Smooth muscle cell (in vitro differentiated cells): ENCODE data around the gene SURF6. TPM values are rescaled to one million over a fixed set of nuclear protein-coding genes. Genes with fewer than 3 reads are reported as not detected.

Experiments
- DNase-seq: peaks from one replicate; lab custom pipeline; 2025; ENCODE audit not compliant: unreplicated experiment; lab: John Stamatoyannopoulos, UW
- H2AFZ ChIP-seq: fragments of 200-600 bp; sonication (generic); 2 replicates; pipeline ENCODE4 v1.6.0; 2016; ENCODE audit warnings: antibody characterized with exemption, low read depth, mild to moderate bottlenecking
- H3F3A ChIP-seq: fragments of 200-600 bp; sonication (generic); 2 replicates; pipeline ENCODE4 v1.6.0; 2017; ENCODE audit warnings: antibody characterized with exemption, low read depth
- H3K27ac ChIP-seq: fragments of 200-600 bp; sonication (generic); 2 replicates; pipeline ENCODE4 v1.5.1; 2016; ENCODE audit warnings: low read depth, mild to moderate bottlenecking
- H3K27me3 ChIP-seq: fragments of 200-600 bp; sonication (generic); 2 replicates; pipeline ENCODE4 v1.6.1; 2016; ENCODE audit warnings: low read depth, mild to moderate bottlenecking
- H3K36me3 ChIP-seq: fragments of 200-600 bp; sonication (generic); 2 replicates; pipeline ENCODE4 v1.5.1; 2016; ENCODE audit warnings: low read depth
- H3K4me1 ChIP-seq: fragments of 200-600 bp; sonication (generic); 2 replicates; pipeline ENCODE4 v1.5.1; 2016; ENCODE audit warnings: low read depth
- H3K4me2 ChIP-seq: fragments of 200-600 bp; sonication (generic); 2 replicates; pipeline ENCODE4 v1.6.0; 2016; ENCODE audit warnings: mild to moderate bottlenecking
- H3K4me3 ChIP-seq: fragments of 200-600 bp; sonication (generic); 2 replicates; pipeline ENCODE4 v1.5.1; 2016; ENCODE audit warnings: mild to moderate bottlenecking
- H3K79me2 ChIP-seq: fragments of 200-600 bp; sonication (generic); 2 replicates; pipeline ENCODE4 v1.6.0; 2016; ENCODE audit warnings: low read depth, mild to moderate bottlenecking
- H3K9ac ChIP-seq: fragments of 200-600 bp; sonication (generic); 2 replicates; pipeline ENCODE4 v1.6.0; 2016; ENCODE audit warnings: low read depth
- H3K9me3 ChIP-seq: fragments of 200-600 bp; sonication (generic); replicated peaks from 2 replicates; pipeline ENCODE4 v1.5.1; 2016; ENCODE audit warnings: low read depth
- H4K20me1 ChIP-seq: fragments of 200-600 bp; sonication (generic); 2 replicates; pipeline ENCODE4 v1.6.0; 2016; ENCODE audit warnings: low read depth
- CTCF ChIP-seq: fragments of 200-600 bp; sonication (generic); IDR thresholded peaks from 2 replicates; pipeline ENCODE4 v1.5.1; 2017; ENCODE audit warnings: borderline replicate concordance, mild to moderate bottlenecking, antibody characterized with exemption; ENCODE audit not compliant: insufficient read depth, poor library complexity, severe bottlenecking
- WGBS: methylation state at CpG from one replicate; pipeline ENCODE4 v1.1.7; 2016; ENCODE audit warnings: low lambda C conversion rate; 5-methylcytosine and 5-hydroxymethylcytosine counted together
- polyA plus RNA-seq: library from polyadenylated mRNA; unstranded; fragments of >200 nt; fragmentation: Nextera tagmentation; extraction: Ambion mirVana; gene quantifications from 2 replicates; pipeline ENCODE4 v1.2.1, GENCODE V29; 2016
- total RNA-seq: library from RNA; depleted of rRNA; stranded (reverse); fragments of >200 nt; gene quantifications from 2 replicates; pipeline ENCODE4 v1.2.3, GENCODE V29; 2014

SURF6 gene
- total and polyA plus RNA-seq, 2 experiments from 2014 or later, result 8.1 to 17.8 TPM

GRCh38 chr9:133353548-133353947 is 17.6 kb upstream of the SURF6 start:
- Histone ChIP-seq H4K20me1 (peaks cover 63% of the 10 kb centered on the region), H3K27me3 (no peaks in the 10 kb centered on the region), H3K27ac (peak overlapping the region; percentile 8), H3K9me3 (no peaks in the 10 kb centered on the region), H3K4me1 (peaks cover 19% of the 10 kb centered on the region), H3K36me3 (no peaks in the 10 kb centered on the region), H3K4me2 (no peak overlapping the region), H3F3A (peaks cover 57% of the 10 kb centered on the region), H3K79me2 (peaks cover 37% of the 10 kb centered on the region), H3K9ac (no peak overlapping the region), H2AFZ (no peak overlapping the region), H3K4me3 (no peak overlapping the region)
- no peak for DNase-seq
- TF ChIP-seq CTCF, result no peak
- 87% methylated on average over 5 of the region's 5 CpGs for WGBS

- H3K79me2 ChIP-seq, result peaks cover 43% of the 10 kb centered on the region
These were observed 16.8 kb upstream of the SURF6 start for GRCh38 chr9:133352635-133353340.

DNA sequence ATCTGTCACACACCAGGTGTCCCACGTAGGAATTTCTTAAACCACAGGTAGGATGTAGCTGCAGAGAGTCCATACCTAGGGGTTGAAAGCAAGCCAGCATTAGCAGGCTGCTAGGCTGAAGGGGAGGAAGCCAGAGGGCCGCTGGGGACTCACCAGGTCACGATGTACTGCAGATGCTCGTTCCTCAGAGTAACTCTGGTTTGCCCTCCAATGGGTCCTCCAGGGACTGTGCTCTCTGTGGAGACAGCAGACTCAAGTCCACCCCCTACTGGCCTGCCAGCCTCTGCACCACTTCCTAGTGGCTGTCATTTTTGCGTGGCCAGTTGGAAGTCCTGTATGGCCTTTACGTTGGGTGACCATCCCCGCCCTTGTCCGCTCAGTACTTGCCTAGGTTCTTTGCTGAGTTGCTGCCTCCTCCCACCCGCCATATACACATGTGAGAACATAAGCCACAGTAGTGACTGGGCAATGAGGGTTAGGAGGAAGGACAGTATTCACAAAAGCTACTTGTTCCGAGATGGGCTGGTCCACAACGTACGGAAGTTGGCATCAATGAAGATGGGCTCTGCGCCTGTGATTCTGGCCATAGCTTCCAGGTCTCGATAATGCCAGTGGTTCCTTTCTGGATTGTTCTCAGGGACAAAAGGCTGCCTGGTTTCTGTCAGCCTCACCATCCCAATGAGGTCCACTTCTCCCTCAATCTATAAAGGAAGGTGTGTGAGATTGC is 16.1 kb upstream of the SURF6 start:
- peaks cover 46% of the 10 kb centered on the region for H3K79me2 ChIP-seq
- no peak overlapping the region for H3K4me2 ChIP-seq
- H3F3A ChIP-seq, result peaks cover 57% of the 10 kb centered on the region
- TF ChIP-seq CTCF, result peak; percentile 46
- peaks cover 53% of the 10 kb centered on the region for H4K20me1 ChIP-seq
- no peaks in the 10 kb centered on the region for H3K9me3 ChIP-seq
- H3K4me1 ChIP-seq, result peaks cover 17% of the 10 kb centered on the region
- H3K27me3 ChIP-seq, result no peaks in the 10 kb centered on the region
- no peak overlapping the region for H2AFZ ChIP-seq
- H3K9ac ChIP-seq, result no peak overlapping the region
- no peak overlapping the region for H3K4me3 ChIP-seq
- no peak for DNase-seq
- H3K27ac ChIP-seq, result no peak overlapping the region
- WGBS, result 84% methylated on average over 14 of the region's 14 CpGs
- H3K36me3 ChIP-seq, result no peaks in the 10 kb centered on the region

More at GRCh38 chr9:133352635-133353340, 16.8 kb upstream of the SURF6 start:
- no peak for TF ChIP-seq CTCF
- H3K4me1 ChIP-seq, result peaks cover 19% of the 10 kb centered on the region
- H3K4me2 ChIP-seq, result no peak overlapping the region
- no peak overlapping the region for H3K4me3 ChIP-seq
- WGBS, result 93% methylated on average over 8 of the region's 8 CpGs
- DNase-seq, result no peak
- H3K27ac ChIP-seq, result no peak overlapping the region
- no peaks in the 10 kb centered on the region for H3K9me3 ChIP-seq
- no peaks in the 10 kb centered on the region for H3K27me3 ChIP-seq
- H3F3A ChIP-seq, result peaks cover 57% of the 10 kb centered on the region
- no peak overlapping the region for H3K9ac ChIP-seq
- H2AFZ ChIP-seq, result no peak overlapping the region
- H4K20me1 ChIP-seq, result peaks cover 60% of the 10 kb centered on the region
- H3K36me3 ChIP-seq, result no peaks in the 10 kb centered on the region
